Mucosa of gallbladder (tissue), 1 donor: ENCODE data around the gene KEL. TPM values are rescaled to one million over a fixed set of nuclear protein-coding genes. Genes with fewer than 3 reads are reported as not detected.
"Not testable (repeated sequence)": the region's sequence is repeated elsewhere in the genome, so short reads cannot be mapped to it uniquely, and the experiment has no call there.

Experiments
- DNase-seq: peaks from one replicate; pipeline ENCODE4 v3.0.0-alpha.2; 2020; ENCODE audit warnings: low spot score
- total RNA-seq: library from RNA; stranded (reverse); gene quantifications from one replicate; pipeline ENCODE4 v1.2.1, GENCODE V29; 2021
- donor health status: DM: no; HTN: no; CAD: no.

KEL gene, protein sequence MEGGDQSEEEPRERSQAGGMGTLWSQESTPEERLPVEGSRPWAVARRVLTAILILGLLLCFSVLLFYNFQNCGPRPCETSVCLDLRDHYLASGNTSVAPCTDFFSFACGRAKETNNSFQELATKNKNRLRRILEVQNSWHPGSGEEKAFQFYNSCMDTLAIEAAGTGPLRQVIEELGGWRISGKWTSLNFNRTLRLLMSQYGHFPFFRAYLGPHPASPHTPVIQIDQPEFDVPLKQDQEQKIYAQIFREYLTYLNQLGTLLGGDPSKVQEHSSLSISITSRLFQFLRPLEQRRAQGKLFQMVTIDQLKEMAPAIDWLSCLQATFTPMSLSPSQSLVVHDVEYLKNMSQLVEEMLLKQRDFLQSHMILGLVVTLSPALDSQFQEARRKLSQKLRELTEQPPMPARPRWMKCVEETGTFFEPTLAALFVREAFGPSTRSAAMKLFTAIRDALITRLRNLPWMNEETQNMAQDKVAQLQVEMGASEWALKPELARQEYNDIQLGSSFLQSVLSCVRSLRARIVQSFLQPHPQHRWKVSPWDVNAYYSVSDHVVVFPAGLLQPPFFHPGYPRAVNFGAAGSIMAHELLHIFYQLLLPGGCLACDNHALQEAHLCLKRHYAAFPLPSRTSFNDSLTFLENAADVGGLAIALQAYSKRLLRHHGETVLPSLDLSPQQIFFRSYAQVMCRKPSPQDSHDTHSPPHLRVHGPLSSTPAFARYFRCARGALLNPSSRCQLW
- total RNA-seq, result 0.17 TPM

GRCh38 chr7:142961973-142962926, at the start of gene KEL:
Gene KEL (minus strand): TSS chr7:142962363. CDS start chr7:142962206, 157 bp downstream.
- no peak for DNase-seq

GRCh38 chr7:143008007-143008901, 46.1 kb upstream of the KEL start:
- peak; percentile 83 for DNase-seq

DNA sequence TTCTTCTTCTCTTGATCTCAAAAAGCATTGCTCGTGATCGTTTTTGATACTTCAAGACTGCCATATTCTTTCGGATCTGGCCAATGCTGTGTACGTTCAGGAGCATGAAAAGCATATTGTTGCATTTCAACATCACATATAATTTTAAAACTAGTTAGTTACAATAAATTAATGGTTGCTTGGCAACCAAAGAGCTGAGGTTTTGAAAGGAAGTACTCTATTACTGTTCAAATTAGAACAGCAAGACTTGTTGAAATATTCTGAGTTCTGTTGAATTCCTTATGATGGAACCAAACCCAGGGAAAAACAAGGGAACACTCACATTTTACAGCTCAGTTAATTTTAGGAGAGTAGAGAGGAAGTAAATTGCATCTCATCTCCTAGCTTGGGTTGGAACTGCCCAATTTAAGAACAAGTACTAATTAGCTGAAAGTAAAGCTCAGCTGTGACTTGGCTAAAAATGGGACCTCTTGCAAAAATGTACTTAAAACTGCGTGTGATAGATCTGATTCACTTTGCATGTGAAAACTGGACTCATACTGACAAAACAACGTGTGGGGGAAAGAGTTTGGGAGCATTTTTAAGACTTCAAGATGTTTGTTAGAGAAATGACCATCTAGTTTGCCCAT, 43.6 kb upstream of the KEL start:
- DNase-seq, result no peak

DNA sequence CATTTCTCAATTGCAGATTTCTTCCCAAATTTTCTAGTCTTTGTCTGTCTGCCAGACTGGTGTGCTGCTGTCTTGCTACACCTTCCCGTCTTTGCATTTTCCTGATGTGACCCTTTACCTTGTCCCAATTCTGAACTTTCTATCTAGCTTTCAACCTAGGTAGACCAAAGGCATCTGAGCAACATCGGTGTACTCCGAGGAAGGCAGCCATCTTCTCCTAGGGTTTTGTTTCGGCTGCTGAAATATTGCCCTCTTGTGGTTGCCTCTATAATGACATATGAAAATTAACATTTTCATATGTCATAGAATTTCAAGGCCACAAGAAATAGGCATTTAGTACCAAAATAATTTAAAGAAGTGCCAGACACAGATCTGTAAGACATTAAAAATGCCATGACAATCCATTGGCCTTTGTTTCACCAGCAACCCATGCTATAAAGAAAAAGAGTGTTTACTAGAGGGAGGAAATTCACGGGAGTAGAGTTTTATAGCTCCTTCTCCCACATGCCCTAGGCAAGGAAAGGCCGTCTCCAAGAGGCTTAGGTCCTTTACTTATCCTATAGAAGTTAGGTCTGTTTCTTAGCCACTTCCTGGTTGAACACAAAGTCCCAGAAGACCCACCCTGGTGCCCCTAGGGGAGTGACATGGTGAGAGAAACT, 41.4 kb upstream of the KEL start:
- no peak for DNase-seq

- DNase-seq, result peak; percentile 60
Observed at GRCh38 chr7:143002898-143003297, 40.7 kb upstream of the KEL start.

DNA sequence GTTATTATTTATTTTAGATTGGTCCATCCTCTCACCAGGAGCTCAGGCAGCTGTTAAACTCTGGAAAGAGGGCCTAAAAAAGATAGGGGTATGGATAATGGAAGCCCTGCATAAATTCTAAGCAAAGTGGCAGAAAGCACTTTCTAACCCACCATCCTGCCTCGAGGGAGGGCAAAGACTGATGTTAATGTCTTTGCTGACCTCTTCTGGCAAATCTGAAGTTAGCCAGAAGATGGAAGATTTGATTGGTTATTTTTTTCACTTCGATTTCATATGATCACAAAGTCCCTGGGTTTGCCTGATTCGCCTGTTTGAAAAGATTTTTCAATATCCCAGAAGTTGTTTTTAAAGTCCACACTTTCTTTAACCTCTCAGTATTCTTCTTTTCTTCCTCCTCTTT, 39.9 kb upstream of the KEL start:
- DNase-seq, result no peak

DNA sequence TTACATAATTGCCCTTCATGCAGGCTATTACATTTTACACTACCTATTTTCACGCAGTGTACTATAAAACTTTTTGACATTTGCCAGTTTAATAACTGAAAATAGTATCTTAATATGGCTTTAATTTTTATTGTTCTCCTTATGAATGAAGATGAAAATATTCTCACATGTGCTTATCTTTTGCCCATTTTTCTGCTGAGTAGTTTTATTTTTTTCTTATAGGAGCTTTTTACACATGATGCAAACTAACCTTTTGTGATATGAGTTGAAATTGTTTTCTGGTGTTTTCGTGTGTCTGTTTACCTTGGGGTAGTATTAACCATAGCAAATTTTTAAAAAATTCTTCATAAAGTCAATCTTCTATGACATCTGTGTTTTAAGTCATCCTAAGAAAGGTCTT, 38.5 kb upstream of the KEL start:
- DNase-seq, result no peak

DNA sequence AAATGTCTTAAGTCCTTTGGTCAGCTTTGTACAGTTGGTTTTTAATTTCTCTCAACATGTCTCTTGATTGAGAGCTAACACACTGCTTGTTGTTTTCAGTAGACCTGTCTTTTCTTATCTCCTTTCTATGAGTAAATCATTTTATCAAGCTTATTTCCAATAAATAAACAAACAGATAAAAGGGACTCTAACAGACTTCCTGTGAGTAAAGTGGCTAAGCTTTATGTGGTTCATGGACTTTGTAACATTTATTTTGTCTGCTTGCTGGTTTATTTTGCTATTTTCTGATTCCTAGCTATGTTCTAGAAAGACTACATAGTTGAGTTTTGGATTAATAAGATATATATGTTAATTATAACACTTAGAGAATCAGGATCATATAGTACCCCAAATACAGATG, 37.6 kb upstream of the KEL start:
- DNase-seq, result no peak

- no peak for DNase-seq
Observed at GRCh38 chr7:142998966-142999365, 36.8 kb upstream of the KEL start.

GRCh38 chr7:142997456-142997989, 35.4 kb upstream of the KEL start:
- DNase-seq, result peak; percentile 24

DNA sequence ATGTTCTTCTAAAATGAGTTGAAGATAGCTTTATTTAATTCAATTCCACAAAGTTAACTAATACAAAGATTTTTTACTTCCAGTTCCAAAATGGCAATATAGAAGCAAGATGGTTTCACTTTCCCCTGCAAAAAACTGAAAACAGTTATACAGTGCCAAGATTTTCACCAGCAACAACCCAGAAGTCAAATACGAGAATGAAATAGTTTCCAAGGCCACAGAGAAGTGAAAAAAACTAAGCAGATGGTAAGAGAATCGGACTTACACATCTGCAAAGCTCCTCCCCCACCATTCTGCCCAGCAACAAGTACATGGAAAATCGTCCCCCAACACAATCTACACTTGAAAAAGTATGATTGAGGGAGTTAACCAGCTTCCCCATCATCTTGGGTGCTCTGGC, 30.3 kb upstream of the KEL start:
- DNase-seq, result no peak

GRCh38 chr7:142984297-142984696, 22.1 kb upstream of the KEL start:
- no peak for DNase-seq

DNA sequence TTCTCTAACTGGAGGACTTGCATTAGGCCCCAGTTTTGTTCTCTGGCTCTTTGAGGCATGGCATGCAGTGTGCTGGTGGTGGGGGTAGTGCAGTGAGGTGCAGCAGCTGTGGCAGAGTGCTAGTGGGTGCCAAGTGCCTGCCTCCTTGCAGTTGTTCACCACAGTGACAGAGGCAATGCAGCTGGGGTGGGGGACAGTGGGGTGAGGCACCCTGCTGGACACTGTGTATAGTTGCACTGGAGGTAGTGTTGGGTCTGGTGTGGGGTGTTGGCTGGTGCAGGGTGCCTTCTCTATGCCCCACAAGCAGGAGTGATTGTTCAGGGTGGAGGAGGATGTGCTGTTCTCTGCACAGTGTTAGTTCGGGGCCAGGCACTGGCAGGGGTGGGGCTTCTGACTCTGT, 21.7 kb upstream of the KEL start:
- DNase-seq, result no peak

GRCh38 chr7:142978402-142978801, 16.2 kb upstream of the KEL start:
- DNase-seq, result not testable (repeated sequence)

- DNase-seq, result no peak
Observed at GRCh38 chr7:142974626-142975025, 12.5 kb upstream of the KEL start.

GRCh38 chr7:142969183-142969582, 7.0 kb upstream of the KEL start:
- DNase-seq, result no peak

DNA sequence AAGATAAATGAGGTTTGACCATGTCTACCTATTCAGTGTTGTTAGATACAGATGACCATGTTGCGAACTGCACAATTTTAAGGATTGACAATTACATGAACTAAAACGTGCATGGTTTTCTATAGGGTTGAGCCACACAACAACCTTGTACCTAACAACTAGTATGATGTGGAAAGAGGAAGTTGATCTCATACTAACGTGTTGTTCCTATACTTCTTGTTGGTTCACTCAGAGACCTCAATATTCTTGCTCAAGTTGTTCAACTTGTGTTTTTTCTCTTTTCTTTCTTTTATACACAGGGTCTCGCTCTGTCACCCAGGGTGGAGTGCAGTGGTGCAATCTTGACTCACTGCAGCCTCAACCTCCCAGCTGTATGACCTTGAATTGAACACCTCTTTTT, 6.1 kb upstream of the KEL start:
- no peak for DNase-seq

DNA sequence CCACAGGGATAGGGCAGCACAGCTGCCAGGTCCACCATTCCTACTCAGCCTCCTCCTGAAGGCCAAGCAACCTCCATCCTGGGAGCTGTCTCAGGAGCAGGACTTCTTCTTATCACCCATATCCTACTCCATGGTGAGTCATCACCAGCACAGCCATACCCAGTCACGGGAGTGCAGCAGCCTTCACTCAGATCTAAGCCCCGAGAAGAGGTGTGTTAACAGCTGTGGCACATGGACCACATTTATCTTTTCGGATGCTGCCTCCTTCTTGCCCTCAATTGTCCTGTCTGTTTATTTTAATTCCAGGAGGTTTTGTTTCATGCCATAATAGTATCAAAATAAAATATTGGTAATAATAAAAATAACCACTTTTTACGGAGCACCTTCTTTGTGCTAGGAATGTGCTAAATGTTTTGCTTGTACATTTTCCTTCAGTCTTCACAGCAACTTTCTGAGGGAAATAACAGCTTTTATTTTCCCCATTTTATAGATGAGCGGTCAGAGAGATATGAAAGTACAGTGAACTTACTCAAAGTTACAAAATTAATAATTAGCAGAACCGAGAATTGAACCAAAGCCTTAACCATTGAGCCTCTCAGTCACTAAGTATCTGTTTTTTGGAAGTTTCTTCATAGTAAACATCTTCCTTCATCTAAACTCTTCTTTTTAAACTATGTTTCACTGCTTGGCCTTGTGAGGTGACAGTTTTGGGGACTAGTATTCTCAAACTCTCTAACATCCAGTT, 2.5 kb upstream of the KEL start:
- no peak for DNase-seq

DNA sequence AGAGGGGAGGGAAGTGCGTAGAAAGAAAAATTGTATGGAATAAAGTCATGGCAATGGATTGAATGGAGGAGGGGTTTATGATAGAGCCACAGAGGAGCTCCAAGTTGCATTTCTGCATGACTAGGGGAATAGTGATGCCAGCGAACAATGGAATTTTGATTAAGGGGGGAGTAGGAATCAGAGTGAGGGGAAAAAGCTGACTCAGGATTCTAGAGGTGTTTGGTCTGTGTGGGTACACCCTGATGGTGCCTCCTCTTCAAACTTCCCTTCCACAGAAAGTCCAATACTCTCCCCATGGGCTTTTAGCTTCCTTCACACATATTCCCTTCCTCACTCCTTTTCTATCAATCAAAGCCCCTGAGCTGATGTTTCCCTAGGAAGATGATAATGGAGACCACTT, 1.8 kb upstream of the KEL start:
- DNase-seq, result no peak
